ENCODE measurements around the gene TRIM41.

The TRIM41 gene

DNA sequence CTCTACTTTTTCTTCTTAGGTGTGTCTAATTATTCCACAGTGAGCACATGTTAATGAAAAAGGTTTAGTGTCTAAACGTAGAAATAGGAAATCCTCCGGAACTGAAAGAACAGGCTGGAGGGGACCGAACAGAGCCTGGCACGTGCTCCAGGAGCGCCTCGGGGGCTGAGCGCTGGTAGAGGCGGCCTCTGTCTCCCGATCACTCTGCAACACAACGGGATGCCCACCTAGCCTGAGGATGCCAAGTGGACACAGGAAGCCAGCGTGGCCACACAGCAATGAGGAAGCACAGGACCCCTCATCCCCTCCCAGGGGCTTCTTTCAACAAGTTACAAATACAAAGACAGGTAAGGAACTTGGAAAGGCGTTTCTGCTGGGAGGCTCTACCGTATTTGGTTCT lies 37.5 kb upstream of the TRIM41 start:
- Histone ChIP-seq H3K9me3 (ENCODE audit: insufficient read depth, low read length) (no peaks in the 10 kb centered on the region), H2AFZ (ENCODE audit: low read depth, low read length, severe bottlenecking) (no peak overlapping the region), H3K27me3 (ENCODE audit: low read length) (no peaks in the 10 kb centered on the region), H3F3A (ENCODE audit: insufficient read depth) (peaks cover 42% of the 10 kb centered on the region), H3K36me3 (ENCODE audit: low read length) (no peaks in the 10 kb centered on the region), H3K27ac (ENCODE audit: low read depth, low read length) (no peak overlapping the region), H4K20me1 (ENCODE audit: low read depth, low read length) (no peaks in the 10 kb centered on the region), H3K4me2 (ENCODE audit: low read depth, low read length, poor library complexity, severe bottlenecking) (no peak overlapping the region), H3K9me2 (replicated peaks; ENCODE audit: insufficient read depth, low read length) (no peaks in the 10 kb centered on the region), H3K4me3 (ENCODE audit: insufficient read depth, low read length, poor library complexity, severe bottlenecking) (no peak overlapping the region), H3K9ac (ENCODE audit: low read length) (no peak overlapping the region), H3K79me2 (ENCODE audit: insufficient read depth, low read length) (no peaks in the 10 kb centered on the region)
- no peak for TF ChIP-seq EZH2phosphoT487 (conservative IDR thresholded peaks at IDR 0.05; ENCODE audit: low read length)
- TF ChIP-seq, protein P1, sequence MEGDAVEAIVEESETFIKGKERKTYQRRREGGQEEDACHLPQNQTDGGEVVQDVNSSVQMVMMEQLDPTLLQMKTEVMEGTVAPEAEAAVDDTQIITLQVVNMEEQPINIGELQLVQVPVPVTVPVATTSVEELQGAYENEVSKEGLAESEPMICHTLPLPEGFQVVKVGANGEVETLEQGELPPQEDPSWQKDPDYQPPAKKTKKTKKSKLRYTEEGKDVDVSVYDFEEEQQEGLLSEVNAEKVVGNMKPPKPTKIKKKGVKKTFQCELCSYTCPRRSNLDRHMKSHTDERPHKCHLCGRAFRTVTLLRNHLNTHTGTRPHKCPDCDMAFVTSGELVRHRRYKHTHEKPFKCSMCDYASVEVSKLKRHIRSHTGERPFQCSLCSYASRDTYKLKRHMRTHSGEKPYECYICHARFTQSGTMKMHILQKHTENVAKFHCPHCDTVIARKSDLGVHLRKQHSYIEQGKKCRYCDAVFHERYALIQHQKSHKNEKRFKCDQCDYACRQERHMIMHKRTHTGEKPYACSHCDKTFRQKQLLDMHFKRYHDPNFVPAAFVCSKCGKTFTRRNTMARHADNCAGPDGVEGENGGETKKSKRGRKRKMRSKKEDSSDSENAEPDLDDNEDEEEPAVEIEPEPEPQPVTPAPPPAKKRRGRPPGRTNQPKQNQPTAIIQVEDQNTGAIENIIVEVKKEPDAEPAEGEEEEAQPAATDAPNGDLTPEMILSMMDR (IDR thresholded peaks at IDR 0.05; ENCODE audit: insufficient read depth, low read length, poor library complexity, severe bottlenecking): no peak

DNA sequence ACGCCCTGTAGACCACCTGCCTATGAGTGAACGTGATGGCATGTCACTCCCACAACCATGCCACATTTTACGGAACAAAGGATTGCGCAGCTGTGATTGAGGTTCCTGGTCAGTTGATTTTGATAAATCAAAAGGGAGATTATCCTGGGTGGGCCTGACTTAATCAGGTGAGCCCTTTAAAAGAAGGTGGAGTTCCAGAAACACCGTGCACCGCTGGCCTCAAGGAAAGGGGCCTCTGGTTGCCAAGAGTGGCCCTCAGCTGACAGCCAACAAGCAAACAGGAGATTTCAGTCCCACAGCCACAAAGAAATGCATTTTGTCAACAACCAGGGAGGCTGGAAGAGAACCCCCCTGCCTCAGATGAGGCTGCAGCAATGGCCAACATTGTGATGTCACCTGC lies 37.1 kb upstream of the TRIM41 start:
- H3K9me3 ChIP-seq (ENCODE audit: insufficient read depth, low read length): no peaks in the 10 kb centered on the region
- TF ChIP-seq, protein P1 (IDR thresholded peaks at IDR 0.05; ENCODE audit: insufficient read depth, low read length, poor library complexity, severe bottlenecking): no peak
- TF ChIP-seq EZH2phosphoT487 (conservative IDR thresholded peaks at IDR 0.05; ENCODE audit: low read length): no peak
- H3K4me3 ChIP-seq (ENCODE audit: insufficient read depth, low read length, poor library complexity, severe bottlenecking): no peak overlapping the region
- H3K9ac ChIP-seq (ENCODE audit: low read length): no peak overlapping the region
- no peaks in the 10 kb centered on the region for H3K27me3 ChIP-seq (ENCODE audit: low read length)
- H3K4me2 ChIP-seq (ENCODE audit: low read depth, low read length, poor library complexity, severe bottlenecking): no peak overlapping the region
- no peaks in the 10 kb centered on the region for H3K36me3 ChIP-seq (ENCODE audit: low read length)
- peaks cover 43% of the 10 kb centered on the region for H3F3A ChIP-seq (ENCODE audit: insufficient read depth)
- H4K20me1 ChIP-seq (ENCODE audit: low read depth, low read length): no peaks in the 10 kb centered on the region
- H2AFZ ChIP-seq (ENCODE audit: low read depth, low read length, severe bottlenecking): no peak overlapping the region
- H3K27ac ChIP-seq (ENCODE audit: low read depth, low read length): no peak overlapping the region
- H3K79me2 ChIP-seq (ENCODE audit: insufficient read depth, low read length): no peaks in the 10 kb centered on the region
- H3K9me2 ChIP-seq (replicated peaks; ENCODE audit: insufficient read depth, low read length): no peaks in the 10 kb centered on the region

DNA sequence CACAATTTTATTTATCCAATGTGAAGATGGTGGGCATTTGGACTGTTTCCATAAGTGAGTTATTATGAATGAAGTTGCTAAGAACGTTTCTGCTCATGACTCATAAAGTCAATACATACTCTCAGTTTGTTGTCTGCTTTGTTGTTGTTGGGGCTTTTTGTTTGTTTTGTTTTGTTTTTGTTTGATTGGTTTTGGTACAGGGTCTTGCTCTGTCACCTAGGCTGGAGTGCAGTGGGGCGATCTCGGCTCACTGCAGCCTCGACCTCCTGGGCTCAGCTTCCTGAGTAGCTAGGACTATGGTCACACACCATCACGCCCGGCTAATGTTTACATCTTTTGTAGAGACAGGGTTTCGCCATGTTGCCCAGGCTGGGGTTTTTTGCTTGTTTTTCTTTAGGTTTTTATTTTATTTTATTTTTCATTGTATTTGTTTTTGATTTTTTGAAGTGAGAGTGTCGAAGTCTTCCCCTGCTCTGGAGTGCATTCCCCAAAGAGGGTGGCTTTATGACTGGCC lies 36.0 kb upstream of the TRIM41 start:
- Histone ChIP-seq H3K4me2 (ENCODE audit: low read depth, low read length, poor library complexity, severe bottlenecking) (no peak overlapping the region), H3F3A (ENCODE audit: insufficient read depth) (peaks cover 47% of the 10 kb centered on the region), H3K36me3 (ENCODE audit: low read length) (no peaks in the 10 kb centered on the region), H3K27me3 (ENCODE audit: low read length) (no peaks in the 10 kb centered on the region), H3K79me2 (ENCODE audit: insufficient read depth, low read length) (no peaks in the 10 kb centered on the region), H4K20me1 (ENCODE audit: low read depth, low read length) (no peaks in the 10 kb centered on the region), H2AFZ (ENCODE audit: low read depth, low read length, severe bottlenecking) (no peak overlapping the region), H3K4me3 (ENCODE audit: insufficient read depth, low read length, poor library complexity, severe bottlenecking) (no peak overlapping the region), H3K9me2 (replicated peaks; ENCODE audit: insufficient read depth, low read length) (no peaks in the 10 kb centered on the region), H3K9ac (ENCODE audit: low read length) (no peak overlapping the region), H3K27ac (ENCODE audit: low read depth, low read length) (no peak overlapping the region), H3K9me3 (ENCODE audit: insufficient read depth, low read length) (no peaks in the 10 kb centered on the region)
- no peak for TF ChIP-seq EZH2phosphoT487 (conservative IDR thresholded peaks at IDR 0.05; ENCODE audit: low read length)
- TF ChIP-seq, protein P1 (IDR thresholded peaks at IDR 0.05; ENCODE audit: insufficient read depth, low read length, poor library complexity, severe bottlenecking): no peak

Measured in SU-DHL-6 (cell line).